Measurements from ENCODE around the gene E2F7.

GRCh38 chr12:77070382-77070781, 5.0 kb upstream of the E2F7 start:
- TF ChIP-seq POLR2A (IDR thresholded peaks at IDR 0.05) (no peak), CTCF (IDR thresholded peaks at IDR 0.05) (no peak)
